ENCODE data around the gene SYT13.

The SYT13 gene

DNA sequence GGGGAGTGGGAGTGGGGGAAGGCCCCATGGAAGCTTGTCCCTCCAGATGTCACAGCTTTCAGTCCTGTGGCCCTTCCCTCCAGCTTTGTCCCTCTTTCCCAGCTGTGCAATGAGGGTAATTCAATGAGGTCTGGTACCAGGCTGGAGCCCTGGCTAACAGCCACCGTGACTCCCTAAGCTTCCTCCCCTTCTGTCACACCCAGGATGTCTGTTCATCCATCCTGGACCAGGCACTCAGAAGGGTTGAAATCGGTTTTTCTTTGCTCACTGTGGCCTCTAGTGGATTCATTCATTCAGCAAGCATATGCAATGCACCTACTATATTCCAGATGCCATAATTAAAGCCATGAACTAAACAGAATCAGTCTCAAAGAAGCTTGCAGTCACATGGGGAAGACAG, 38.7 kb downstream of the SYT13 start:
- DNase-seq (ENCODE audit: low read depth in 3 of 3) = no peak

DNA sequence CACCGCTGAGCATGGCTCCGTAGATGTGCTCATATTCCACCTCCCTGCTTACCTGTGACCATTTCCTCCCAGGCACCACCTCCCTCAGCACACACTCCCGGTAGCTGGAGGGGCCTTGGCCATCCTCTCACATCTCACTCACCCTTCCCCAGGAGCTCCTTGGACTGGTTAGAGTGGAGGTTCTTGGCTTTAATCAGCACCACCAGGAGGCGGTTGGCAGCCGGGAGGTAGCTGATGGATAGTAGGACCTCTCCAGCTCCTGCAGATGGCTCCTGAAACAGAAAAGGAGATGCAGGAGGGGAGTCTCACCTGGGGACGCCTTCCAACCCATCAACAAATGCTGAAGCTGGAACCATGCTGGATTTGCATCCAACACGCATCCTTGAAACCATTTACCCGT, 39.9 kb downstream of the SYT13 start:
- no peak for DNase-seq (ENCODE audit: low read depth in 3 of 3)

DNA sequence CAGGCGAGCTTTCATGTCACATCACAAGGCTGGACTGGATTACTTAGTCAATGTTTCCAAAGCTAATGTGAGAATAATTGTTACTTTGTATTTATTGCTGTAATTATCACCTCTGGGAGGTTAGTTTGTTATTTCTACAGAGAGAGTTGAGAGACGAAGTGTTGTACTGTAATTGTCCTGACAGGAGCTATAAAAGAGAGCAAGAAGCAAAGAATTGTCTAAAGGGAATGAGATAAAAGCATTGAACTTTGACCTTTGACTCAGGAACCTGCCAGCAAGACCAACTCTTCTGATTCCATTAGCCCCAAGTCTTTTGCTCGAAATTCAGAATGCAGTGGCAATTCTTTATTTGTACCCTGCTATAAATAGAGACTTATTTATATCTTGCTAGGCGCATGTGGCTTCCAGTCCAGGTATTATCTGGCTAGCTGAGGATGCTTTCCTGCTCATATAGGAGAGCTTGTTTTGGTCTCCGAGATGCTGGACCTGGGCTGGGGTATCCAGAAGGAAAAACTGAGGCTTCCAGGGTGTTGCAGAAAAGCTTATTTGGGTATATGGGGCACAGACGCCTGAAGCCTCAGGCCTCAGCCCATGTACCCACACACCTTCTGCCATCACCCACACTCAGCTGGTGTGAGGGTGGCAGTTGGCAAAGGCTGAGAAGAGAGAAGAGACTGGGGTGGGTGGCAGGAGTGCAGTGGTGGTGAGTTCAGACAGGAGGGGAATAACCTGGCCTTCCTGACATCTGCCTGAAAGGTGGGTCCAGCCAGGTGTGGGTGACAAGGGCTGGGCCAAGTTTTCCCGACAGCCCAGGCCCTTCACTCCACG, 40.7 kb downstream of the SYT13 start:
- DNase-seq (ENCODE audit: low read depth in 3 of 3) = no peak

DNA sequence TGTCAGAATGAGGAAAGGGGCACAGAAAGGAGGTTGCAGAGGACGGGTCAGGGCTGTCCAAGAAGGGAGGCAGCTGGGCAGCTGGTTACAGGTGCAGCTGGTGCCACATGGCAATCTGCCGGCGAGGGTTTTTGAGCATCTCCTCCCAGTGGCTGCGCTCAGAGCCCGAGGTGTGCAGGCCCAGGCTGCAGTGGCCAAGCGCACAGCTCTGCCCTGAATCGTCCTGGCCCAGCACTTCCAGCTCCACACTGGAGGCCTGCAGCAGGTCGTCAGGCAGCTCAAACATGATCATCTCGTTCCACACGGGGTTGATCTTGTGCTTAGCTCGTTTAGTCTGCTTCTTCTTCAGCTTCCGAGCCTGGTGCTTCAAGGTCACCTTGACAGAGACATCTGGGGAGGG, 42.2 kb downstream of the SYT13 start:
- DNase-seq (ENCODE audit: low read depth in 3 of 3) = no peak

DNA sequence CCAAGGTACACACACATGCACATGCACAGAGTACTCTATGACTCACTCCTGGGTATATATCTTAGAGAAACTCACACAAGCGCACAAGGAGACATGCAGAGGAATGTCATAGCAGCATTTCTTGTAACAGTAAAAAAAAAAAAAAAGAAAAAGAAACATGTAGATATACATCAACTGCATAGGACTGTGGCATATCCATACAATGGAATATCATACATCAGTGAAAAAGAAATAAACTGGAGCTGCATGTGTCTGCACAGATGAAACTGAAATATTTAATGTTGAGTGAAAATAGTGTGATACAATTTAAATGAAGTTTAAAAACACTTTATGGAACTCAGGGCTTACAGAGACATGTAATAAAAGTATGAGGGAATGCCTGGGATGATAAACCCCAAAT, 46.4 kb downstream of the SYT13 start:
- no peak for DNase-seq (ENCODE audit: low read depth in 3 of 3)

DNA sequence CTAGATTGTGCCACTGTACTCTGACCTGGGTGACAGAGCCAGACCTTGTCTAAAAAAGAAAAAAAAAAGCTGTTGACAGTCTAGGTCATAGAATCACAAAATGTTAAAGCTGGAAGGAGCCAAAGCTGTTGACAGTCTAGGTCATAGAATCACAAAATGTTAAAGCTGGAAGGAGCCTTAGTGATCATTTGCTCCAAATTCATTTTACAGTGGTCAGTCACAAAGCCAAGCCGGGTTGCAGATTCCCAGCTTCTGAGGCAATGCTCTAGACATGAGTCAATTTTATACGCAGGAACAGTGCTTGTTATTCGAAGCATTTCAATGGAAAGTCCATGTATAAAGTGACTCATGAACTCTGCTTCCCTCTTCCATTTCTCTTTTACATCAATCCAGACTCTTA, 47.4 kb downstream of the SYT13 start:
- DNase-seq (ENCODE audit: low read depth in 3 of 3) = no peak

DNA sequence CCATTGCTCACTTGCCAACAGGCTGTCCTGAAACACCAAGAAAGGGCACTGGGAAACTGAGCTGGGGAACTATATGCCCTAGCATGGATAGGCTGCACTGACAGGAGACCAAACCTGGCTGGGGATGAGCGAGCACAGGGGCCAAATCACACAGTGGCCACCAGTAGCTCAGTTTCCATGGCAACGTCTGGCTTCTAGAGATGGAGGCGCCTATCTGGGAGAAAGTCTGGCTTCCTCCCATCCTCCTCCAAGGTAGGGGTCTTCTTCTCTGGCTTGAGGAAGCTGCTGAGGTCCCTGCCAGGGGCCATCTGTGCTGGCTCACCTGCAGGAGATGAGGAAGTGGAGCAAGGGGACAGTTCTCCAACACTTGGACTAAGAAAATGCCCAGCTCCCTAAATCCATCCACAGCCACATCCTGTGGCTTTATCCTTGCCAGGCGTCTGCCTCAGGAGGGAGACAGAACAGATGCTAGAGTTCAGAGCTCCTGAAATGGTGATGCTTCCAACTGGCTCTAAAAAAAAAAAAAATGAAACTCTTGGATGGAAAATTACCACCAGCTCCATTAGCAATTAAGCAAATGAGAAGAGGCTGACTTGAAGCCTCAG, 48.3 kb downstream of the SYT13 start:
- no peak for DNase-seq (ENCODE audit: low read depth in 3 of 3)

DNA sequence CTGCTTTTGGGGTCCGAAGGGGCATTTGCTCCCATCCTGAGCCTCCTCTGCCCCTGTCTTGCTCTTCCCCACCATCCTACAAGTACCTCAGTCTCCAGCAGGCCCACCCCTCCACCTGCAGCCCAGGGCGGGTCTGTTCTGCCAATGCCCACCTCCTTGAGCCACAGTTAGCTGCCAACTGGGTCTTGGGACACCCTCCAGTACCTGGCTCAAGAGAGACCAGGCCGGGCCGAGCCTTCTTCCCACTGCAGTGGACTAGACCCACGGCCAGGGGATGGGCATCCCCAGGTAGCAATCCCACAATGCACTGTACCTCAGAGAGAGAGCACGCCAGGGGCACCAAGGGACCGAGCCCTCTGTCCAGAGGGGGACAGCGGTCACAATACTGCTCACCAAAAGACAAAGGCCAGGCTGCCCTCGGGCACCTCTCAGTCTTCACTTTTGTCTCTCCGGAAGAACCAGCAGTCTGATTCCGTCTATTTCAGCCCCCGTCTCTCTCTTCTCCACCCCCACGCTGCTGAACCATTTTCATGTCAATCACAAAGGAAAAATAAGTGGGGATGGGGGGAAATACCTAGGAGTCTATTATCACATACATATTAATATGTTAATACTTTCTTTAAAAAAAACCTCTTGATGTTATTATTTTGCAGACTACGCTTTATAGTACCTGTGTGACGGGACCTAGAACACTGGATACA, 51.7 kb downstream of the SYT13 start:
- DNase-seq (ENCODE audit: low read depth in 3 of 3) = no peak

DNA sequence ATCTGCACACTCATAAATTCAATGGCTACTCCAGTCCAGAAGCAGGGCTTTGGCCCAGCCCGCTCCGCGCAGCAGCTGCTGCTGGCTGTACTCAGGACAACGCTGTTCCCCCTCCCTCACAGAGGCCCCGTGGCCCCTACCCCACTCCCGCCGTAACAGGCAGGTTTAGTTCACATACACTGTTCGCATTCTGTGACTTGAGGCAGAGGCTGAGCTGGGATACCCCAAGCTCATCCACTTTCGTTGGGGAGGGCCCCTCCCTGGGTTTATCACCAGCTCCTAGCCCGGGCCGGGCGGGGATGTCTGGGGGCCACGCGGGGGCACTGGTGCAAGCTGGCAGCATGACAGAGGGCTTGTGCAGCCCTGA, 52.4 kb downstream of the SYT13 start:
- DNase-seq (ENCODE audit: low read depth in 3 of 3) = no peak

DNA sequence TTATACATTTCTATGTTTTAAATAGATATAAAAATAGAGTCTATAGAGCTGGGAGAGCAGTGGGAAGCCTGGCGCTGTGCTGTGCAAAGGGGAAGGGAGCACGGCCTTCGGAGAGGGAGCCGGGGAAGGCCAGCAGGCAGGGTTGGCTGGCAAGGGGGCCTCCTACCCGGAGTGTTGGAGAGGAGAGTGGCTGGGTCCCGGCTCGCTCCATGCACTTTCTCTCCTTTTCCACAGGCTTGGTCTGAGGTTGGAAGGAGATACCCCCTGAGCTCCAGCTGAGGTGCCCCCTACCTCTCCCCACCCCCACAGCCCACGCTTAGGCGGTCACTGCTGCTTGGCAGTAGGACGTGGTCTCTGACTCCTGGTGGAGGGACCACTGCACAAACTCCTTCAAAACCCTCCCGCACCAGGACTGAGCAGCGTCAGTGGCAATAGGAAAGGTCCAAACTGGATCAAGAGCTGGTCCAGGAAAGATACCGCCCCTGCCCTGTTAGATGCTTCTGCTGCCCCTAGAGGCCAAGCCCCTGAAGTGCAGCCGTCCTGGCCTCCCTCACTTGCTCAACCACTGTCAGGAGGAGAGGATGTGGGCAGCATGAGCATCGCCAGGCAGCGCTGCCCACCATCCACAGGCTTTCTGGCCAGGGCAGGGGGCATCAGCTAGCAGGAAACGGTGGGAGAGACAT, 52.9 kb downstream of the SYT13 start:
- peak; percentile 47 to 57 (median 50) for DNase-seq (ENCODE audit: low read depth in 3 of 3)

DNA sequence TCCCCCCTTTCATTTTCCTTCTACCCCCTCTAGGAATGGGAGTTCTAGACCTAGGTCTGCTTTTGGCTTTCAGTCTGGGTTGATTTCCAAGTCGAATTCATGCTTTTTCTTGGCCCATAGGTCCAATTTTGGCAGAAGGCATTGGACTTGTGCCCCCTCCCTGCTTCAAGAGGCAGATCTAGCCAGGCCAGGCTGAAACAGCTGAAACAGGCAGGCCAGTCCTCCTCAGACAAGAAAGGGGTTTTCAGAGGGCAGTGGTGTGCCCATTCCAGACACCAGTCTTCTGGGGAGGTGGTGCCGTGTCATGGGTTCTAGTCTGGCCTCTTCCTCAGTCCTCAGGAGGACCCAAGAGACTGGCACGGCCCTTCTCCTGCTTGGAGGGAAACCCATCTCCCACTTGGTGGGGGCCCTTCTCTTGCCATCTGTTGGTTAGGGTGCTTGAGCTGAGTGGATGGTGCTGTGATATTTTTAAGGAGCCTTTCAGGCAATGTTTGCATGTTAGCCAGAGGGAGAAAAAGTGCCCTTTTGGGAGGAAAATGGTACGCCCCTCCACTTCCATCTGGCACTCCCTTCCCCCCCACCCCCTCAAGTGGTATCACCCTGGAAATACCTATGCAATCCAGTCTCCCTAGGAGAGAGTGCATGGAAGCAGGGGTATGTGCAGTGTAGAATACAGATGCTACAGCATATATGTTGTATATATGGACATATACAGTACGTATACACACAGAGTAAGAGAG, 53.6 kb downstream of the SYT13 start:
- no peak for DNase-seq (ENCODE audit: low read depth in 3 of 3)

DNA sequence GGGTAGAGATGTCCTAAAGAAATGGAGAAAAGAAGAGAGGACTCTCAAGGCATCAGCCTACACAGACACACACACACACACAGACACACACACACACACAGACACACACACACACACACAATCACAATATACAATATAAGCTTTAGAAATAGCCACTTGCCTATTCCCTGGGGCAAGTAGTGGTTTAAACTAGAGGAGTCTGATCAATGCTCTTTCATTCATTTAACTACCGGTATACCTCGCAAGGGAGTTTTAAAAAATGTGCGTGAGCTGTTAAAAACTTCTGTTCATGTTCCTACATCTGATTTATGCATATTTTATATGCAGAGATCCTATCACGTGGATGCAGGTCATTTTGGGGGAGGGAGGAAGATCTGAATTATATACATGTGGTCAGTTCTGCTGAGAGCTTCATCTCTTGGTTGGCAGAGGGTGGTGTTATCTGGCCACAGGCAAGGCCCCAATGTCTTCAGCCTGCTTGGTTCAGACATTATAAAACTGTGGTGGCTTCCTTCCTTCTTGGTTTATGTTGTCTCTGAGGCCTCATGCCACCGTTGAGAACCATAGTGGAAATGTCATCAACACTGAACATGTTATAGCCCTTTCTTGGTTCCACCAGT, 56.6 kb downstream of the SYT13 start:
- DNase-seq (ENCODE audit: low read depth in 3 of 3) = no peak

DNA sequence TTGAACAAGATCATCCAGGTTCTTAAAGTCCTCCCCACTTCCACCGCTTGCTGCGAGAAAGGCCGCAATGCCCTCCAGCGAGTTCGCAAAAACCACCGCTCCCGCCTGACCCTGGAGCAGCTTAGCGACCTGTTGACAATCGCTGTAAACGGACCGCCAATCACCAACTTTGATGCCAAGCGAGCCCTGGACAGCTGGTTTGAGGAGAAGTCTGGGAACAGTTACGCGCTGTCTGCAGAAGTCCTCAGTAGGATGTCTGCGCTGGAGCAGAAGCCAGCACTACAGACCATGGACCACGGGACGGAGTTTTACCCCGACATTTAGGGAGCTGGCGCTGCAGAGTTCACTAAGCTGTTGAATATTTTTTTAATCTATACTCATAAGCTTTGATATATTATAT, 58.3 kb downstream of the SYT13 start:
- DNase-seq (ENCODE audit: low read depth in 3 of 3) = no peak

DNA sequence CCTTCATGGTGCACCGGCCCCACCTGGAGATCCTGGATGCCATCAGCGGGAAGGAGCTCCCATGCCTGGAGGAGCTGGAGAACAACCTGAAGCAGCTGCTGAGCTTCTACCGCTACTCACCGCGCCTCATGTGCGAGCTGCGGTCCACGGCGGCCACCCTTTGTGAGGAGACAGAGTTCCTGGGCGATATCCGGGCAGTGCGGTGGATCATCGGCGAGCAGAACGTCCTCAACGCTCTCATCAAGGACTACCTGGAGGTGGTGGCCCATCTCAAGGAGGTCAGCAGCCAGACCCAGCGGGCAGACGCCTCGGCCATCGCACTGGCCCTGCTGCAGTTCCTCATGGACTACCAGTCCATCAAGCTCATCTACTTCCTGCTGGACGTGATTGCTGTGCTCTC, 59.2 kb downstream of the SYT13 start:
- no peak for DNase-seq (ENCODE audit: low read depth in 3 of 3)

DNA sequence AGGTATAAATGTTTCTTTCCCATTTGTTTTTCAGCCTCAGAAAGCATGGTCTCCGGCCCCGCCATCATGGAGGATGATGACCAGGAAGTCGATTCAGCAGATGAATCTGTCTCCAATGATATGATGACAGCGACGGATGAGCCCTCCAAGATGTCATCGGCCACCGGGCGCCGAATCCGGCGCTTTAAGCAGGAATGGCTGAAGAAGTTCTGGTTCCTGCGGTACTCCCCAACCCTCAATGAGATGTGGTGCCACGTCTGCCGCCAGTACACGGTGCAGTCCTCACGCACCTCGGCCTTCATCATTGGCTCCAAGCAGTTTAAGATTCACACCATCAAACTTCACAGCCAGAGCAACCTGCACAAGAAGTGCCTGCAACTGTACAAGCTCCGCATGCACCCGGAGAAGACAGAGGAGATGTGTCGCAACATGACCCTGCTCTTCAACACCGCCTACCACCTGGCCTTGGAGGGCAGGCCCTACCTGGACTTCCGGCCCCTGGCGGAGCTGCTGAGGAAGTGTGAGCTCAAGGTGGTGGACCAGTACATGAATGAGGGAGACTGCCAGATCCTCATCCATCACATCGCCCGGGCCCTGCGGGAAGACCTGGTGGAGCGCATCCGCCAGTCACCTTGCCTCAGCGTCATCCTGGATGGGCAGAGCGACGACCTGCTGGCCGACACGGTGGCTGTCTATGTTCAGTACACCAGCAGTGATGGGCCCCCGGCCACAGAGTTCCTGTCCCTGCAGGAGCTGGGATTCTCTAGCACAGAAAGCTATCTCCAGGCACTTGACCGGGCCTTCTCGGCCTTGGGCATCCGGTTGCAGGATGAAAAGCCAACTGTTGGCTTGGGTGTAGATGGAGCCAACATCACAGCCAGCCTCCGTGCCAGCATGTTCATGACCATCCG, 59.9 kb downstream of the SYT13 start:
- no peak for DNase-seq (ENCODE audit: low read depth in 3 of 3)

DNA sequence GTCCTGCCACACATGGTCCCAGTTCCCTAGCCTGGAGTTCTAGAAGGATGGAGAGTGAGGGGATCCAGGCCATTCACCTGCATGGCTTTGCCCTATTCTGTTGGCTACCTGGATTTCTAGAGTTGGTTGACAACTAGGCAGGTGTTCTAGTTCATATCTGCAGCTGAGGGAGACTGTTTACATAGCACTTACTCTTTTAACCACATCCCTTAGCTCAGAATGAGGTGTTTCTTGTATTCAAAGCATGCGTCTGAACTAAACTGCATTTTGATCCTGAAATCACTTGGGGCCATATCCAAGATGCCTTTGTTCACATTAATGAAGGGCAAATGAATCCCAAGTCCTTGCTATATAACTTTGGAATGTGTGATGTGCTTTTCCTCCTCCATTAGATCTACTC, 60.9 kb downstream of the SYT13 start:
- DNase-seq (ENCODE audit: low read depth in 3 of 3) = no peak

DNA sequence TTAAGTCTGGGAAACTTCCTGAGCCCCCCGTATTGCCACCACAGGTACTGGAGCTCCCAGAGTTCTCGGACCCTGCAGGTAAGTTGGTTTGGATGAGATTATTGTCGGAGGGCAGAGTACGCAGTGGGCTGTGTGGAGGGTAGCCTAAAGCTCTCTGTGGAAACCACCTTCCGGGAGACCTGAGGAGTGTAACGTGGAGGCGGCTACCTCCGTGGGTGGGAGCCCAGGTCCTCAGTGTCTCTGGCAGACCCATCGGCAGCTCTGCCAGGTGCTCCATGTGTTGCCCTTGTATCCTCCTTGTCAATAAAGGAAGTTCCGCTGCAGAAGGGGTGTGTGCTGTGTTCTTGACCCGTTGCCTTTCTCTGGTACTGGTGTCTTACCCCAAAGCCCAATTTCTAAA, 61.4 kb downstream of the SYT13 start:
- no peak for DNase-seq (ENCODE audit: low read depth in 3 of 3)

DNA sequence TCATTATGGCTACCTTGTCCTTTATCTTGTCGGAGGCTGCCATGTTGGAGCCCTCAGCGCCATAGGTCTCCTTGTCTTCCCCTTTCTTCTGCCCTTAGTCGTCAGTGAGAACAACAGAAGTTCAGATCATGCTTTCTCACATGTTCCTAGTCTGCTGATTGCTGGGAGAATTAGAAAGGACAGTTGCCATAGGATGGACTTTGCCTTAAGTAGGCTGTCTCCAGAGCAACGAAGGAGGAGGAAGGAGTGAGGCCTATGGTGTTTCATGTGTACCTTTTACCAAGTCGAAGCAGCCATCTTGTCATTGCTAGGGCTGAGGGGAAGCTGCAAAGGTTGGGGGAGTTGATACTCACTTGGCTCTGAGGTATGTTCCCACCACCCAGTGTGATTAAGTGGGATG, 62.6 kb downstream of the SYT13 start:
- DNase-seq (ENCODE audit: low read depth in 3 of 3) = no peak

DNA sequence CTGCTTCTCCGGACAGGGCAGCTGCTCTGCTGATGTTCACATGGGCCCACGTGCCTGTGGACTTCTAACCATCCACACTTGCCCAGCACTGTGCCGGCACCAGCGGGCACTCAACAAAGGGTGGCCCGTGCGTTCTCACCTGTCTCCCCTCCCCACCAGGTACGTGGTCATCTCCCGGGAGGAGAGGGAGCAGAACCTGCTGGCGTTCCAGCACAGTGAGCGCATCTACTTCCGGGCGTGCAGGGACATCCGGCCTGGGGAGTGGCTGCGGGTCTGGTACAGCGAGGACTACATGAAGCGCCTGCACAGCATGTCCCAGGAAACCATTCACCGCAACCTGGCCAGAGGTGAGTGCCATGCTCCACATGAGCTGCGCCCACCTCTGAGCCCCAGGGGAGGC, 66.7 kb downstream of the SYT13 start:
- no peak for DNase-seq (ENCODE audit: low read depth in 3 of 3)

DNA sequence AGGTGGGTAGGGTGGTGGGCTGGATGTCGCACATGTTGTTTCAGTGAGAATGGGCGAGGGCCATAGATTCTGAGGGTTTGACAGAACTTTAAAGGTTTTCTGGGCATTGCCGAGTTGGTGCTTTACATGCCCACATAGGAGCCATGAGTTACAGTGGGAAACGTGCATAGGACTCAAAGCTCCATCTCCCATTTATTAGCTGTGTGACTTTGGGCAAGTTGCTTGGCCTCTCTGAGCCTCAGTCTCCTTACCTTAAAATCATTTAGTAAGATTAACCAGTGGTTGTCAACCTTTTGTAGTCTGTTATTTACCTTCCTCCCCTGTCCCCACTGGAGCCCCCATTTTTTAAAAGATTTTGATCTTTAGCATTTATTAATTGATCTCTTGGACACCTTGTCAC, 67.4 kb downstream of the SYT13 start:
- no peak for DNase-seq (ENCODE audit: low read depth in 3 of 3)

Measured in stimulated activated CD4-positive, alpha-beta T cell treated with anti-CD3 and anti-CD28 coated beads, TNF-alpha, amount 100 ng/mL, for 48 hours (primary cell).